Transverse colon (tissue), 4 donors: ENCODE results near the gene RBM20.

Experiments
- EP300 ChIP-seq: sonication (generic); formaldehyde crosslinking; IDR thresholded peaks from one replicate; pipeline ENCODE4 v1.6.1; 2017; ENCODE audit warnings: antibody characterized with exemption, low read depth
- POLR2A ChIP-seq: fragments of 450-650 bp; IDR thresholded peaks from one replicate; pipeline ENCODE4 v1.6.1; 2016; ENCODE audit warnings: antibody characterized with exemption, mild to moderate bottlenecking, moderate library complexity
- POLR2AphosphoS5 ChIP-seq, 3 donors: sonication (generic); formaldehyde crosslinking; IDR thresholded peaks; one replicate each; pipeline ENCODE4 v1.6.1; 2016; ENCODE audit warnings: antibody characterized with exemption in 3 of 3
- TF ChIP-seq, protein P1 (sequence below), 5 experiments: fragments of 200-600 bp in 3 of 5; fragments of 450-650 bp in 2 of 5; sonication (generic) in 3 of 5; IDR thresholded peaks; 1 replicate in 2 of 5; 2 replicates in 3 of 5; pipeline ENCODE4 v1.5.1; 2016 to 2017; ENCODE audit warnings: antibody characterized with exemption in 5 of 5, inconsistent platforms in 3 of 5, mild to moderate bottlenecking in 2 of 5, moderate library complexity in 1 of 5

DNA sequence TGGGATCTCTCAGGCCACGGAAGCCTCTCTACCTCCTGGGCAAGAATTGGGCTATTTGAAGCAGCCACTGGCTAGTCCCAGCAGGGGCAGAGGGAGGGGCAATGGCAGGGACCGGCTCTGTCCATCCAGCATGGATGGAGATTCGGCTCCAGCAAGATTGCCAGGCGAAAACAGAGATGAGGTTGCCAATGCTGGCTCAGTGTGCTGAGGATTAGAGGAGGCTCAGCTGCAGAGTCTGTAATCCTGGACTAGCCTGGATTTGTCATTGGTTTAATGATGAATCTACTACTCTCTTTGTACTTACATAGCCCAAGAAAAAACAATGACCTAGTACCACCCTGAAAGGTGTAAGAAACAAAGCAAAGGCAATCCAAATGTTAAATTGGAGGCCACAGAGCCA lies 115.4 kb downstream of the RBM20 start:
- TF ChIP-seq, protein P1, sequence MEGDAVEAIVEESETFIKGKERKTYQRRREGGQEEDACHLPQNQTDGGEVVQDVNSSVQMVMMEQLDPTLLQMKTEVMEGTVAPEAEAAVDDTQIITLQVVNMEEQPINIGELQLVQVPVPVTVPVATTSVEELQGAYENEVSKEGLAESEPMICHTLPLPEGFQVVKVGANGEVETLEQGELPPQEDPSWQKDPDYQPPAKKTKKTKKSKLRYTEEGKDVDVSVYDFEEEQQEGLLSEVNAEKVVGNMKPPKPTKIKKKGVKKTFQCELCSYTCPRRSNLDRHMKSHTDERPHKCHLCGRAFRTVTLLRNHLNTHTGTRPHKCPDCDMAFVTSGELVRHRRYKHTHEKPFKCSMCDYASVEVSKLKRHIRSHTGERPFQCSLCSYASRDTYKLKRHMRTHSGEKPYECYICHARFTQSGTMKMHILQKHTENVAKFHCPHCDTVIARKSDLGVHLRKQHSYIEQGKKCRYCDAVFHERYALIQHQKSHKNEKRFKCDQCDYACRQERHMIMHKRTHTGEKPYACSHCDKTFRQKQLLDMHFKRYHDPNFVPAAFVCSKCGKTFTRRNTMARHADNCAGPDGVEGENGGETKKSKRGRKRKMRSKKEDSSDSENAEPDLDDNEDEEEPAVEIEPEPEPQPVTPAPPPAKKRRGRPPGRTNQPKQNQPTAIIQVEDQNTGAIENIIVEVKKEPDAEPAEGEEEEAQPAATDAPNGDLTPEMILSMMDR (IDR thresholded peaks at IDR 0.05): no peak
- TF ChIP-seq POLR2AphosphoS5 (IDR thresholded peaks at IDR 0.05) (no peak), EP300 (no peak), POLR2A (no peak)
